Measurements from ENCODE around the gene PRXL2A.
A peak's percentile ranks its signal among the peaks of the same experiment; 100 is the strongest.
"Not testable (repeated sequence)": the region's sequence is repeated elsewhere in the genome, so short reads cannot be mapped to it uniquely, and the experiment has no call there.

PRXL2A gene

DNA sequence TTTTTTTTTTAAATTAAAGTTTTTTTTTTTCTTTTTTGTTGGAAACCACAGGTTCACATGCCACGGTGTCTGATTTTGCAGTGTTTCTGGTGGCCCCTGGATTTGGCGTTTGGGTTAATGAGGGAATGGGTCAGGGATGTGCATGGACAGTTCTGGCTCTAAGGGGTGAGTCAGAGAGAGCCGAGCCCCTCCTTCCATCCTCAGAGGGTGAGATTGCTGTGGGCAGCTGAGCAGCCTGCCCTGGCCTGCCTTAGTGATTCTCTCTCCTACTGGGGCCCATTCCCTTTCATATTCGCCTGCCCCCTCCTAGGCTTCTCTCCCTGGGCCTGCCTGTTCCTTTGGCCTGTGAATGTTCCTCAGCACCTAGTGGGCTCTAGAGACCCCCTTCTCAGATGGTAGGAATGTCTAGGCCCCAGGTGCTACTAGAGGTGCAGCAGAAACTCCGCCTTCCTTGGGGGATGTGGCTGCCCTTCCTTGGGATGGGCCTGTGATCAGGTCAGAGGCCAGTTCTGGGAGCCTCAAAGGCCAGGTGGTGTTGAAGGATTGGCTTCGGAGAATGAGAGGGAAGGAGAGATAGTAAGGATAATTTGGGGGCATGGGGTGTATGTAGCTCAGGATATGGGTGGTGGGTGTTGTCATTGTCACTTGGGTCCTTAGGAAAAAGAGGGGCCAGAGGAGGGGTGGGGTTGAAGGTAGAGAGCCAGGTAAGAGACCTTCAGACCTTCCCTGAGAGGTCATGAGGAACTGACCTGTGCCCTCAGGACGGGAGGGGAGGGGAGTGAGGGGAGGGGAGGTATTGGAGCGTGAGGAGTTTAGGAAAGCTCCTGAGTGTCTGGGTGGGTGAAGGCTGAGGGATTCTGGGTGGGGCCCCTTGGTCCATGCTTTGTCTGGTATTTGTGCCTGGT lies 65.6 kb downstream of the PRXL2A start:
- in situ Hi-C loops (cut with MboI; ENCODE audit: low sequenced_read_pairs) = no loop called here
- no peak for DNase-seq (ENCODE audit: low spot score in 2 of 2)
- no peak overlapping the region for H3K4me3 ChIP-seq
- H3K36me3 ChIP-seq (replicated peaks) = no peaks in the 10 kb centered on the region; the same call in 1 of the 2 replicates
- no peaks in the 10 kb centered on the region for H3K9me3 ChIP-seq
- H3K4me1 ChIP-seq = no peaks in the 10 kb centered on the region
- no peaks in the 10 kb centered on the region for H3K27me3 ChIP-seq (ENCODE audit: low read depth)

GRCh38 chr10:80474597-80474910 lies 66.2 kb downstream of the PRXL2A start:
- Histone ChIP-seq H3K4me3 (no peak overlapping the region), H3K4me1 (no peaks in the 10 kb centered on the region), H3K9me3 (no peaks in the 10 kb centered on the region), H3K36me3 (replicated peaks) (no peaks in the 10 kb centered on the region; the same call in 1 of the 2 replicates), H3K27me3 (ENCODE audit: low read depth) (no peaks in the 10 kb centered on the region)
- in situ Hi-C loops (cut with MboI; ENCODE audit: low sequenced_read_pairs) = no loop called here
- DNase-seq (ENCODE audit: low spot score in 2 of 2) = no peak

DNA sequence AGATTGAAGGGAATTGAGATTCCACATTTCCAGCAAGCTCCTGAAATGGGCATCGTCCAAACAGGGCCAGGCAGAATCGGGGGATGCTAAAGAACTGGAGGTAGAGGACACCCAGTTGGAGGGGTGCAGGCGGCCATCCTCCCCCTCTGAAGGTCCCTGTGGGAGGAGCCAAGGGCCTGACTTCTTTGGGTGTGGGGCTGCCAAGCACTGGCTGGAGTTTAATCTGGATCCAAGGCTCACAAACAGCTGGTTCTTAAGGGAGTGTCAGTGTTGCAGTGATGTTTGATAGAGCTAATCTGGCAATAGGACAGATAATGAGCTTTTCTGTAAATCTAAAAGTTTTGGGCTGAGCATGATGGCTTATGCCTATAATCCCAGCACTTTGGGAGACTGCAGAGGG lies 66.6 kb downstream of the PRXL2A start:
- H3K27me3 ChIP-seq (ENCODE audit: low read depth) = no peaks in the 10 kb centered on the region
- H3K9me3 ChIP-seq = no peaks in the 10 kb centered on the region
- DNase-seq (ENCODE audit: low spot score in 2 of 2) = no peak
- in situ Hi-C loops (cut with MboI; ENCODE audit: low sequenced_read_pairs) = no loop called here
- H3K36me3 ChIP-seq (replicated peaks) = no peaks in the 10 kb centered on the region; the same call in 1 of the 2 replicates
- no peaks in the 10 kb centered on the region for H3K4me1 ChIP-seq
- H3K4me3 ChIP-seq = no peak overlapping the region

DNA sequence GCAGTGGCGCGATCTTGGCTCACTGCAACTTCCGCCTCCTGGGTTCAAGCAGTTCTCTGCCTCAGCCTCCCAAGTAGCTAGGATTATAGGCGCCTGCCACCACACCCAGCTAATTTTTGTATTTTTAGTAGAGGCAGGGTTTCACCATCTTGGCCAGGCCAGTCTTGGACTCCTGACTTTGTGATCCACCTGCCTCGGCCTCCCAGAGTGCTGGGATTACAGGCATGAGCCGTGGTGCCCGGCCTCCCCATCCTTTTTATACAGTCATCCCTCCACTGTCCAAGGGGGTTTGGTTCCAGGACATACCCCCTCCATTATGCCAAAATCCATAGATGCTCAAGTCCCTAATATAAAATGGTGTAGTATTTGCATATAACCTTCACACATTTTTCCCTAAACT lies 67.3 kb downstream of the PRXL2A start:
- in situ Hi-C loops (cut with MboI; ENCODE audit: low sequenced_read_pairs); DNase-seq (ENCODE audit: low spot score in 2 of 2); H3K4me3 ChIP-seq; H3K36me3 ChIP-seq (replicated peaks); H3K27me3 ChIP-seq (ENCODE audit: low read depth); H3K9me3 ChIP-seq; H3K4me1 ChIP-seq: not testable (repeated sequence)

DNA sequence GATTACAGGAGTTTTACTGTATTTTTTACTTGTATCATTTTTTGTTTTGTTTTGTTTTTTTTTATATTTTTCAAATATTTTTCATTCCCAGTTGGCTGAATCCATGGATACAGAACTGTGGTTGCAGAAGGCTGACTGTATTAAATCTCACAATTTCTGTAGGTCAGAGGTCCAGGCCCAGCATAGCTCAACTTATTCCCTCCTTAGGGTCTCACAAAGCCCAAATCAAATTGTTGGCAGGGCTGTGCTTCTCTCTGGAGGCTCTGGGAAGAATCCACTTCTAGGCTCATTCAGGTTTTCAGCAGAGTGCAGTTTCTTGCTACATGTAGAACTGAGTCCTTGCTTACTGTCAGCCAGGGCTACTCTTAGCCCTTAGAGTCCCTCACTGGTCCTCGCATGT lies 68.3 kb downstream of the PRXL2A start:
- H3K27me3 ChIP-seq (ENCODE audit: low read depth) = no peaks in the 10 kb centered on the region
- DNase-seq (ENCODE audit: low spot score in 2 of 2) = no peak
- no peak overlapping the region for H3K4me3 ChIP-seq
- H3K36me3 ChIP-seq (replicated peaks) = no peaks in the 10 kb centered on the region; the same call in 1 of the 2 replicates
- no peaks in the 10 kb centered on the region for H3K4me1 ChIP-seq
- no peaks in the 10 kb centered on the region for H3K9me3 ChIP-seq
- in situ Hi-C loops (cut with MboI; ENCODE audit: low sequenced_read_pairs) = no loop called here

GRCh38 chr10:80477813-80478212 lies 69.5 kb downstream of the PRXL2A start:
- Histone ChIP-seq H3K27me3 (ENCODE audit: low read depth) (no peaks in the 10 kb centered on the region), H3K9me3 (no peaks in the 10 kb centered on the region), H3K4me3 (no peak overlapping the region), H3K4me1 (no peaks in the 10 kb centered on the region), H3K36me3 (replicated peaks) (no peaks in the 10 kb centered on the region; the same call in 1 of the 2 replicates)
- no peak for DNase-seq (ENCODE audit: low spot score in 2 of 2)
- in situ Hi-C loops (cut with MboI; ENCODE audit: low sequenced_read_pairs) = no loop called here

GRCh38 chr10:80480373-80480772 lies 72.0 kb downstream of the PRXL2A start:
- H3K4me1 ChIP-seq = peaks cover 15% of the 10 kb centered on the region
- H3K4me3 ChIP-seq; H3K27me3 ChIP-seq (ENCODE audit: low read depth); H3K9me3 ChIP-seq; in situ Hi-C loops (cut with MboI; ENCODE audit: low sequenced_read_pairs); H3K36me3 ChIP-seq (replicated peaks); DNase-seq (ENCODE audit: low spot score in 2 of 2): not testable (repeated sequence)

DNA sequence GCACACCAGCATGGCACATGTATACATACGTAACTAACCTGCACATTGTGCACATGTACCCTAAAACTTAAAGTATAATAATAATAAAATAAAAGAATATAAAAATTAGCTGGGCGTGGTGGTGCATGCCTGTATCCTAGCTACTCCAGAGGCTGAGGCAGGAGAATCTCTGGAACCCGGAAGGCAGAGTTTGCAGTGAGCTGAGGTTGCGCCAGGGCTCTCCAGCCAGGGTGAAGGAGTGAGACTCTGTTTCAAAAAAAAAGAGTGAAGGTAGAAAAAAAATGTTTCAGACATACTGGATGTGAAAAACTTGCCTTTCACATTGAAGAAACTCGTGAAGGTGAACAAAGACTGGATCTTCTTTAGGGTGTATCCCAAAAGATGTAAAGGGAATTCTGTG lies 72.5 kb downstream of the PRXL2A start:
- no peaks in the 10 kb centered on the region for H3K27me3 ChIP-seq (ENCODE audit: low read depth)
- H3K36me3 ChIP-seq (replicated peaks) = no peaks in the 10 kb centered on the region; the same call in 1 of the 2 replicates
- H3K4me3 ChIP-seq = no peak overlapping the region
- H3K4me1 ChIP-seq = peaks cover 15% of the 10 kb centered on the region
- no peaks in the 10 kb centered on the region for H3K9me3 ChIP-seq
- no peak for DNase-seq (ENCODE audit: low spot score in 2 of 2)
- in situ Hi-C loops (cut with MboI; ENCODE audit: low sequenced_read_pairs) = no loop called here

- Histone ChIP-seq H3K36me3 (replicated peaks) (no peaks in the 10 kb centered on the region), H3K27me3 (ENCODE audit: low read depth) (no peaks in the 10 kb centered on the region), H3K4me3 (no peak overlapping the region), H3K9me3 (no peaks in the 10 kb centered on the region), H3K4me1 (peaks cover 15% of the 10 kb centered on the region)
- in situ Hi-C loops (cut with MboI; ENCODE audit: low sequenced_read_pairs) = no loop called here
- peak in 1 of 2 experiments; percentile 14 for DNase-seq (ENCODE audit: low spot score in 2 of 2)
Observed at GRCh38 chr10:80484243-80484642, 75.9 kb downstream of the PRXL2A start.

GRCh38 chr10:80484676-80485075 lies 76.3 kb downstream of the PRXL2A start:
- H3K4me3 ChIP-seq = no peak overlapping the region
- no peaks in the 10 kb centered on the region for H3K27me3 ChIP-seq (ENCODE audit: low read depth)
- no peaks in the 10 kb centered on the region for H3K36me3 ChIP-seq (replicated peaks)
- H3K4me1 ChIP-seq = peaks cover 15% of the 10 kb centered on the region
- DNase-seq (ENCODE audit: low spot score in 2 of 2) = no peak
- no peaks in the 10 kb centered on the region for H3K9me3 ChIP-seq
- in situ Hi-C loops (cut with MboI; ENCODE audit: low sequenced_read_pairs) = no loop called here

GRCh38 chr10:80485076-80485945 lies 77.0 kb downstream of the PRXL2A start:
- Histone ChIP-seq H3K27me3 (ENCODE audit: low read depth) (no peaks in the 10 kb centered on the region), H3K4me1 (peaks cover 15% of the 10 kb centered on the region), H3K9me3 (no peaks in the 10 kb centered on the region), H3K36me3 (replicated peaks) (no peaks in the 10 kb centered on the region), H3K4me3 (no peak overlapping the region)
- no peak for DNase-seq (ENCODE audit: low spot score in 2 of 2)
- in situ Hi-C loops (cut with MboI; ENCODE audit: low sequenced_read_pairs) = no loop called here

GRCh38 chr10:80485946-80486764 lies 77.8 kb downstream of the PRXL2A start:
- H3K4me1 ChIP-seq = peaks cover 15% of the 10 kb centered on the region
- no peaks in the 10 kb centered on the region for H3K9me3 ChIP-seq
- DNase-seq (ENCODE audit: low spot score in 2 of 2) = no peak
- in situ Hi-C loops (cut with MboI; ENCODE audit: low sequenced_read_pairs) = no loop called here
- no peaks in the 10 kb centered on the region for H3K36me3 ChIP-seq (replicated peaks)
- no peaks in the 10 kb centered on the region for H3K27me3 ChIP-seq (ENCODE audit: low read depth)
- H3K4me3 ChIP-seq = no peak overlapping the region
